DOHH2 (cell line): ENCODE data around the gene NINJ2.

Experiments used
- EZH2phosphoT487 ChIP-seq: fragments of 200-600 bp; sonication (generic); IDR thresholded peaks from 2 replicates; pipeline ENCODE4 v1.6.1; 2017; ENCODE audit warnings: borderline replicate concordance, mild to moderate bottlenecking, antibody characterized with exemption, low read length, moderate library complexity, mixed read lengths
- TF ChIP-seq, protein P1 (sequence below): fragments of 200-600 bp; sonication (generic); IDR thresholded peaks from one replicate; pipeline ENCODE4 v1.5.1; 2014; ENCODE audit warnings: antibody characterized with exemption, mild to moderate bottlenecking, low read depth, low read length; ENCODE audit not compliant: poor library complexity, severe bottlenecking

- TF ChIP-seq, protein P1, sequence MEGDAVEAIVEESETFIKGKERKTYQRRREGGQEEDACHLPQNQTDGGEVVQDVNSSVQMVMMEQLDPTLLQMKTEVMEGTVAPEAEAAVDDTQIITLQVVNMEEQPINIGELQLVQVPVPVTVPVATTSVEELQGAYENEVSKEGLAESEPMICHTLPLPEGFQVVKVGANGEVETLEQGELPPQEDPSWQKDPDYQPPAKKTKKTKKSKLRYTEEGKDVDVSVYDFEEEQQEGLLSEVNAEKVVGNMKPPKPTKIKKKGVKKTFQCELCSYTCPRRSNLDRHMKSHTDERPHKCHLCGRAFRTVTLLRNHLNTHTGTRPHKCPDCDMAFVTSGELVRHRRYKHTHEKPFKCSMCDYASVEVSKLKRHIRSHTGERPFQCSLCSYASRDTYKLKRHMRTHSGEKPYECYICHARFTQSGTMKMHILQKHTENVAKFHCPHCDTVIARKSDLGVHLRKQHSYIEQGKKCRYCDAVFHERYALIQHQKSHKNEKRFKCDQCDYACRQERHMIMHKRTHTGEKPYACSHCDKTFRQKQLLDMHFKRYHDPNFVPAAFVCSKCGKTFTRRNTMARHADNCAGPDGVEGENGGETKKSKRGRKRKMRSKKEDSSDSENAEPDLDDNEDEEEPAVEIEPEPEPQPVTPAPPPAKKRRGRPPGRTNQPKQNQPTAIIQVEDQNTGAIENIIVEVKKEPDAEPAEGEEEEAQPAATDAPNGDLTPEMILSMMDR = no peak
- TF ChIP-seq EZH2phosphoT487 = no peak
These were observed 71.8 kb downstream of the NINJ2 start for GRCh38 chr12:591167-592023.
